HG02852 (cell line): Measurements from ENCODE around the gene LINGO1.

ENCODE experiments used
- ATAC-seq: cut with Tn5 transposase; IDR thresholded peaks from one replicate; pipeline ENCODE4 v1.9.1; 2021; ENCODE audit warnings: mild to moderate bottlenecking, moderate library complexity; ENCODE audit not compliant: unreplicated experiment

Gene LINGO1

GRCh38 chr15:77633134-77633912, 611 bp upstream of the LINGO1 start:
- peak; percentile 74 for ATAC-seq

GRCh38 chr15:77631745-77632533, 773 bp downstream of the LINGO1 start:
- ATAC-seq: no peak

GRCh38 chr15:77630956-77631744, 1.6 kb downstream of the LINGO1 start:
- no peak for ATAC-seq

GRCh38 chr15:77630056-77630455, 2.7 kb downstream of the LINGO1 start:
- ATAC-seq: no peak

GRCh38 chr15:77629070-77630030, 3.4 kb downstream of the LINGO1 start:
- no peak for ATAC-seq

- ATAC-seq: no peak
Observed at GRCh38 chr15:77628010-77628409, 4.7 kb downstream of the LINGO1 start.

- no peak for ATAC-seq
Observed at GRCh38 chr15:77627581-77627980, 5.1 kb downstream of the LINGO1 start.

GRCh38 chr15:77627067-77627466, 5.6 kb downstream of the LINGO1 start:
- ATAC-seq: no peak

- ATAC-seq: no peak
Observed at GRCh38 chr15:77626002-77626401, 6.7 kb downstream of the LINGO1 start.

GRCh38 chr15:77625376-77625775, 7.3 kb downstream of the LINGO1 start:
- no peak for ATAC-seq

- ATAC-seq: no peak
Observed at GRCh38 chr15:77624868-77625267, 7.8 kb downstream of the LINGO1 start.

- no peak for ATAC-seq
Observed at GRCh38 chr15:77623755-77624524, 8.8 kb downstream of the LINGO1 start.

- no peak for ATAC-seq
Observed at GRCh38 chr15:77622934-77623754, 9.6 kb downstream of the LINGO1 start.

GRCh38 chr15:77622209-77622933, 10.3 kb downstream of the LINGO1 start:
- no peak for ATAC-seq

- ATAC-seq: no peak
Observed at GRCh38 chr15:77621847-77622208, 10.9 kb downstream of the LINGO1 start.

GRCh38 chr15:77620960-77621647, 11.6 kb downstream of the LINGO1 start:
- no peak for ATAC-seq

- no peak for ATAC-seq
Observed at GRCh38 chr15:77620297-77620696, 12.4 kb downstream of the LINGO1 start.
